GM18526 (cell line): ENCODE measurements around the gene UCK2.

Experiments used
- POLR2A ChIP-seq: IDR thresholded peaks from 3 replicates; pipeline ENCODE4 v1.6.1; 2011; ENCODE audit not compliant: insufficient read length; ENCODE audit errors: extremely low read depth

Gene UCK2

DNA sequence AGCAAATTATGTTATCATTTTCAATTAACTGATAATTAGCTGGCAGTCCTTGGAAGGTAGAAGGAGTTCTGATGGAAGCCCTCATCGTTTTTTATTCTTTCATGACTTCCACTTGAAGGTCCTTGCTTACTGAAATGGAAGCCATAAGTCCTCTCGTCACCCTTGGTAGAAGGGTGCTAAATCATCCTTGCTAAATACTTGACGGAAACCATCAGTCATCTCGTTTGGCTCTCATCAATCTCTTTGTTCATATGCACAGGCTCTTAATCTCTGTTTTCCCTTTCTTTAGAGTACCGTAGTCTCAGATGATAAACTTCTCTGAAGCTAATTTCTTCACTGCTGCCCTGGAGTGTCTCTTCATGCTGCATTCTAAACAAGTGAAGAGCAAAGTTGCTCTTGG, 34.5 kb downstream of the UCK2 start:
- no peak for TF ChIP-seq POLR2A

DNA sequence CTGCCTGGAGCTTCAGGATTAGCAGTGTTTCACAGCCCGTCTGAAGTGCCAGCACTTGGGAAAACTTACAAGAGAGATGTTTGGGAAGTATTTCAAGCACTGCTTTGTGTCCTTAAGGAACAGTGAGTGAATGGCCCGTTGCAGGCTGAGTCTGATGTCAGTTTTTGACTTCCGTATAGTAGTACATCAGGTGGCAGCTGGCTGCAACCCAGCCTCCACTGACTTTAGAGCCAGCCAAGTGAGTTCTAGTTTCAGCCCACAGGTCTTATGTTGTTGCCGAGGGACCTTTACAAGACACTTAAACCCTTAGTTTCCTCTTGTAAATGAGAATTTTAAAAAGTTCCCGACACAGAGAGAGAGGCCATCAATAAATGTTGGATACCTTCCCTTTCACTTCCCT, 35.0 kb downstream of the UCK2 start:
- no peak for TF ChIP-seq POLR2A

DNA sequence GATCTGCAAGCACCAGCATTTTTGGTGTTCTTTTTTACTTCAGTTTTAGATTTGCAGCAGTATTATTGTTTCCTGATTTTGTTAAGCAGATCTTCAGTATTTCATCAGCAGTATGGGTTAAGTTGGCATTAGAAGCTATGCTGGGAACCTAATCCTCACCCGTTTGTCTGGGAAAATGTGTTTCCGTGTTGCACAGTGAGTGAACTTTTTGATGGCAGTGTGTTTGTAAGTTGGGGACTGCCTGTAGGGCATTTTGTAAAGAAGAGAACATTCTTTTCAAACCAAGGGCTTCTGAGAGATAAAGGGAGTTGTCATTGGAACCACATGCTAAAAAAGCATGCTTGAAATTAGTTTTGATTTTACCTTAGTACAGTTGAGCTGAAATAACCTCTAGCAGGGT, 35.9 kb downstream of the UCK2 start:
- no peak for TF ChIP-seq POLR2A

DNA sequence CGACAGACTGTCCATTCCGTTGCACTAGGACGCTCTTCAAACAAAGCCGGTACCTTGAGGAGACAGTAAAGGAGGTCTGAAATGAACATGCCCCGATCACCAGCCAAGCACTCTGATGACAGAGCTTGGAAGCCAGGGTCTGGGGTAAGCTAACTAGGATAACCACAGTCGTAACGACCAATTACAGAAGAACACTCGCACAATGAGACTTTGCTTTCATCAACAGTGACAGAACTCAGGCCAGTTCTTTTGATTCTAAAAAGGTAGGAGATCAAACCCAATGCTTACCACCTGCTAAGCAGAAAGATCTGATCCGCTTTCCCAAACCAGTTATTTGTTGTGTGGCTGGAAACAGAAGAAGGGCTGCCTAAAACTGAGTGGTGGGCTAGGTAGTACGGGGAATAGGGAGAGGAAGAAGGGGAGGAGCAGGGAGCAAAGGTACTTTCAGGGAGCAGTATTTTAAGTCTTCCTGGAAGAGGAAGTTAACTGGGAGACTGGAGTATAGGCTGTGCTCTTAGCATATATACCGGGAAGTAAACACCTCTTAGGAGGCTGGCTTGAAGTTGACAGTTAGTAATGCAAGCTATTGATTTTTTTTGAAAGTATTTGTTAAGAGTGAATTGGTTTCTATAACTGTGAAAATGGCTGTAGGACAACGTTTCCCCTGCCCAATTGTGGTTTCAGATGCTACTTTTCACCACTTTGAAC, 38.4 kb downstream of the UCK2 start:
- TF ChIP-seq POLR2A = no peak

DNA sequence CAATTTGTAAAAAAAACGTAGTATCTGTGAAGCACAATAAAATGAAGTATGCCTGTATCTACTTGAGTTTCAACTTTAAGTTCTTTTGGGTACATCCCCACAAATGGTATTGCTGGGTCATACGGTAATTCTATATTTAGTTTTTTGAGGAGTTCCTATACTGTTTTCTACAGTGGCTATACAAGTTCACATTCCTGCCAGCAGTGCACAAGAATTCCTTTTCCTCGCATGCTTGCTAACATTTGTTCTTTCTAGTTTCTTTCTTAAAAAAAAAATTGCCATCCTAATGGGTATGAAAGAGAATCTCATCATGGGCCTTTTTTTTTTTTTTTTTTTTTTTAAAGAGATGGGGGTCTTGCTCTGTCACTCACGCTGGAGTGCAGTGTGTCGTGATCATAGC, 41.9 kb downstream of the UCK2 start:
- no peak for TF ChIP-seq POLR2A

DNA sequence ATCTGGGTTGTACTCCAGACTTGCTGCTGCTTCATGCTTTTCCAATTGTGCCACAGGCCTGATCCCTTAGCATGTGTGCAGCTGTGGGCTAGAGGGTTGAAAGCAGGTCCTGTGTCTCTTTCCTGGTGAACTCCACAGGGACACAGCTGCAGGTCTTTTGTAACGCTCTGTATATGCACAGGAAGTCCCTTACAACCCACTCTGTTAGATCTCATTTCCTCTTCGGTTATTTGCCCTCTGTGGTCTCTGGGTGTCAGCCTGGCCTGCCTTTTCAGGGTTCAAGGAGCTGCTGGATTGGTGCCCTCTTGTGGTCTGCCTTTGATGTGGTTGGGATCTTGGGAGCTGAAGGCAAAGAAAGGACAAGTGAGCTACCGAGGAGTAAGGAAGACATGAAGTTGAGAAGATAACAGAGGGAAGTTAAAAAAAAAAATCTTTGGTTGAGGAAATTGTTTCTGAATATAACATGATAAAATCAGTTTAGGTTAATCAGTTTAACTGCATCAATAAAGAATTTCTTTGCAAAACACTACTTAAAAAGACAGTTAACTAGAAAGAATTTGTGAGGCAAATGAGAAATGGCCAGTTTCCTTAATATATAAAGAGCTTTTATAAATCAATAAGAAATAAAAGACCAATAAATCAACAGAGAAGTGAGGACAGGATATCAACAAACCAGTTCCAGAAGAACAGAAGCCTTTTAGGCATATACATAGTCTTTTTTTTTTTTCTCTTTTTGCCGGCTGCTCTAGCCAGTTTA, 44.1 kb downstream of the UCK2 start:
- TF ChIP-seq POLR2A = no peak

DNA sequence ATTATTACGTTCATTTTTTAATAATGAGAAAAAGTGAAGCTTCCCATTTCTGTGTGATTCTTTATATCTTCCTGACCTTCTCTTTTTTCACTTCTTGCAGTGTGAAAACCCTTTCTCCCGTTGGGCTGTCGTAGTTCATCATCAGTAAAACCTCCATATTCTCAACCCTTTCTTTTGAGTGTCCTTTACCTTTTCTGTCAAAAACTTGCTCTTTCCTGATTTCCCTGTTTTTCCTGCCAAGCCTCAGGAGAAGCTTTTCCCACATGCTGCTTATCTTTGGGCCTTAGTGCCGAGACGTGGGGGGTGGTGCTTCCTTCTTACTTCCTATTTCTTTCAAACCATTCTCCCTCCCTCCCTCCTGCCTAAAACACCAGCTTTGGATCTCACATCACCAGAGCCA, 46.1 kb downstream of the UCK2 start:
- no peak for TF ChIP-seq POLR2A

DNA sequence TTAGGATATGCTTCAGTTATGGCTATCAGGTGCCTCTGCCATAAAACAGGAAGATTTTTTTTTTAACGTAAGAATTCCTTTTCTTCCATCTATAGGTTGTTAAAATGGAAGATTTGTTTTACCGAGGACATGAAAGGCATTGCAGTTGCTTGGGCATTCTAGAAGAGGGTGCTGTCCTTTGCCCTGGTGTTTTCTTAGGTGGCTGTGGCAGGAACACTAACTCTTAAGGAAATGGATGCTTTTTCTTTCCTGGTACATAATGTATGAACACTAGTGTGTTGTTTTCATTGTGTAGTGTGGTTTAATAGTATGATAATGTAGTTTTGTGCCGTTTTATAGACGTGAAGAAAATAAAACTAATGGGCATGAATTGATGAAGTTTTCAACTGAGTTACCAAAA, 47.2 kb downstream of the UCK2 start:
- TF ChIP-seq POLR2A = no peak

DNA sequence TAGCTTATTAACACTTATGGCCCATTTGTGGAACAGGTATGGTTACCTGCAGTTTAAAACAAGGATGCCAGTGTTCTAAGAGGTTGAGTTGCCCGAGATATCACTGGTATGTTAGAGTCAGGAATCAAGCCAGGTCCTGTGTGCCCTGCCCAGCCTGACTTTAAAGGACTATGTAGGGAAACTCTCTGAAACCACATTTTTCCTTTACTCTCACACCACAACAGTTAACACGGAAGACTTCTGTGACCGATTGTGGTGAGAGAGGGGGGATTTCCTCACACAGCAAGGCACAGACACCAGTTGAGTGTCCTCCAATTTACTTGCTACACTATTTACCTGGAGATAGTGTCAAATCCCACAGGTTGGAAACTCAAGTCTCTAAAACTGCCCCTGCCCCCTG, 47.8 kb downstream of the UCK2 start:
- TF ChIP-seq POLR2A = no peak

DNA sequence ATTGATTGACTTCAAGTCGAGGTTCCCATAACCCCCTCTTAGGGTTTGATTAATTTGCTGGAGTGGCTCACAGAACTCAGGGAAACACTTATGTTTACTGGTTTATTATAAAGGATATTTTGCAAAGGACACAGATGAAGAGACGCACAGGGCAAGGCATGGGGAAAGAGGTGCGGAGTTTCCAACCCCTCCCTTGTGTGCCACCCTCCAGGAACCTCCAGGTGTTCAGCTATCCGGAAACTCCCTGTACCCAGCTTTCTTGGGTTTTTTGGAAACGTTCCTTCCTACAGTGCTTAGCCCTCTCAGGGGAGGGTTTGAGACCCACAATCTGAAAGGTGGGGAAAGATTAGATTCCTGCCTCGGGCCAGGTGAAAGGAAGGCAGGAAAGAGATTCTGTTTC, 48.2 kb downstream of the UCK2 start:
- TF ChIP-seq POLR2A = no peak

DNA sequence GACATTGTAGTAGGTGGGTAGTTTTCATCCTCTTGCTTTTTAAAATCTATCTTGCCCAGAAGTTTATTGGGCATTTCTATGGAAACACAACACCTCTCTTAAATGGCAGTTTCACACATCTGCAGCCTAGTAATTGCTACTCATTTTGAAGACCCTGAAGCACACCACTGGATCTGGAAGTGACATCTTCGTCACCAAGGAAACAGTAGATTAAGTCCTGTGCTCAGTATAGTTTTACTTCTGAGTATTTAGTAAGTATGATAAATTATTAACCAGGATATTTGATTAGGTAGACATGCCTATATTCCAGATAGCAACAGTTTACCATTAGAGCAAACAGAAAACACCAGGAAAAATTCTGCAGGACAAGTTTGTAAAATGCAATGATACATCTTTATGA, 48.7 kb downstream of the UCK2 start:
- no peak for TF ChIP-seq POLR2A

DNA sequence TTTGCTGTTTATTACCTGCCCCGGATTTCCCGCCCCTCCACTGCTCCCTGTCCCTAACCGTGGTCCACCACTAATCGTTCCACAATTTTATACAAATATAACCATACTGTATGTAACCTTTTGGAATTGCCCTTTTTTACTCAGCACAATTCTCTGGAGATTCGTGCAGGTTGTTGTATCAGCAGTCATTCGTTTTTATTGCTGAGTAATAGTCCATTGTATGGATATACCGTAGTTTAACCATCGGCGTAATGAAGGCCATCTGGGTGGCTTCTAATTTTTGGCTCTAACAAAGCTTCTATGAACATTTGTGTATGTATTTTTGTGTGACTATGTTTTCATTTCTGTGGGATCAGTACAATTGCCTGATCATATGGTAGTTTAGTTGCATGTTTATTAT, 50.0 kb downstream of the UCK2 start:
- no peak for TF ChIP-seq POLR2A

DNA sequence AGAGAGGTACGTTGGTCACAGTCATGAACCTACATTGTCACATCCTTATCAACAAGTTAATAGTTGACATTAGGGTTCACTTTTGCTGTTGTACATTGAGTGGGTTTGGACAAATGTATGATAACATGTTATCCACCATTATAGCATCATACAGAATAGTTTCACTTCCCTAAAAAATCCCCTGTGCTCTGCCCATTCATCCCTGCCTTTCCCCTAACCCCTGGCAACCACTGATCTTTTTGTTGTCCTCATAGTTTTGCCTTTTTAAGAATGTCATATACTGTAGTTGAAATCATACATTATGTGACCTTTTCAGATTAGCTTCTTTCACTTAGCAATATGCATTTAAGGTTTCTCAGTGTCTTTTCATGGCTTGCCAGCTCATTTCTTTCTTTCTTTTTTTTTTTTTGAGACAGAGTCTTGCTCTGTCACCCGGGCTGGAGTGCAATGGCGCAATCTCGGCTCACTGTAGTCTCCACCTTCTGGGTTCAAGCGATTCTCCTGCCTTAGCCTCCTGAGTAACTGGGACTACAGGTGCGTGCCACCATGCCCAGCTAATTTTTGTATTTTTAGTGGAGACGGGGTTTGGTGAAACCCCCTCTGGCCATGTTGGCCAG, 50.6 kb downstream of the UCK2 start:
- no peak for TF ChIP-seq POLR2A

DNA sequence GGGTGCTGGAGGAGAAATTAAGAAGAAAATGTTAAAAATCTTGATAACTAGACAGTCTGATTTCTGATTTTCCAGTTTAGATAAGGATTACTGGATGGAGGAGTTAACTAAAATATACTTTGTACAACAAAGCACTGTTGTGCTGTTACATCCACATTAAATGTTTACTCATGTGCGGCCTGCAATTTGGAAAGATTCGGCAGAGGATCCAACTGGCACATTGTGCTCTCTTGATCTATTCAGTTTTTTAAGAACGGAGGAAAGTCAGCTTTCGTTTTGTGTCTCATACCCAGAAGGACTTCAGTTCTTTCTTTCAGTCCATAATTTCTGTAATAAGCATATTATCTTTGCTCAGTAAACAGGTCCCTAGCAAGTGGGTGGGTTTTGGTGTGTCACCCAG, 52.5 kb downstream of the UCK2 start:
- no peak for TF ChIP-seq POLR2A

DNA sequence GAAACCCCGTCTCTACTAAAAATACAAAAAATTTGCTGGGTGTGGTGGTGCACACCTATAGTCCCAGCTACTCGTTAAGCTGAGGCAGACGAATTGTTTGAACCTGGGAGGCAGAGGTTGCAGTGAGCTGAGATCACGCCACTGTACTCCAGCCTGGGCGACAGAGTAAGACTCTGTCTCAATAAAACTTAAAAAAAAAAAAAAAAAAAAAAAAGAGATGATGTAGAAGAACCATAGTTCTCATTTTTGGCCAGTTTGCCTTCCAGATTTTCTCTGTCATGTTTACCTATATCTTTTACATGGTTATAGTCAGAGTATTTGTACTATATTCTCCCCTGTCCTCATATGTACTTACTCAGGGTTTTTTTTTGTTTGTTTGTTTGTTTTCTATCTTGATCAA, 53.6 kb downstream of the UCK2 start:
- TF ChIP-seq POLR2A = no peak

DNA sequence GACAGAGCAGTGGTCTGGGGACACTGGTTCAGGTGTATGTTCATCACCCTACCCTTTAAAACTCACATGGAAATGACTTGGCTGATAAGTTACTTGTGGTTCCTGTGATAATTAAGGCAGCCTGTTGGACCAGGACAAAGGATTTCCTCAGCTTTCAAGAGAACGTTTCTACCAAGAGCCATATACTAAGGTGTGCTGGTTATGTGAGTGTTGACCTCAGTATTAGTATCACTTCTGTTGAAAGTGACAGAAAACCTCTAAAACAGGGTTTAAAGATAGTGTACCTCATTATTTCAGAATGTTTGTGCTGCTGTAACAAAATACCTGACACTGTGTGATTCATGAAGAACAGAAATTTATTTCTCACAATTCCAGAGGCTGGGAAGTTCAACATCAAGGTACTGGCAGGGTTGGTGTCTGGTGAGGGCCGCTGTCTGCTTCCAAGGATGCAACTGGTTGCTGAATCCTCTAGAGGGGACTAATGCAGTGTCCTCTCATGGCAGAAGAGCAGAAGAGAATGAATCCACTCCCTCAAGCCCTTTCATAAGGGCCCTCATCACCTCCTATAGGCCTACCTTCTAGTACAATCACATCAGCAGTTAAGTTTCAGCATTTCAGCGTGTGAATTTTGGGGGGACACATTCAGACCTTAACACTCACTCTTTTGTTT, 54.9 kb downstream of the UCK2 start:
- no peak for TF ChIP-seq POLR2A
